AML-193 (cell line): ENCODE measurements around the gene F11.
"Not testable (repeated sequence)": the region's sequence is repeated elsewhere in the genome, so short reads cannot be mapped to it uniquely, and the experiment has no call there.

Experiments
- DNase-seq, 2 experiments: peaks; one replicate each; lab custom pipeline; 2025; lab: John Stamatoyannopoulos, UW

F11 gene

DNA sequence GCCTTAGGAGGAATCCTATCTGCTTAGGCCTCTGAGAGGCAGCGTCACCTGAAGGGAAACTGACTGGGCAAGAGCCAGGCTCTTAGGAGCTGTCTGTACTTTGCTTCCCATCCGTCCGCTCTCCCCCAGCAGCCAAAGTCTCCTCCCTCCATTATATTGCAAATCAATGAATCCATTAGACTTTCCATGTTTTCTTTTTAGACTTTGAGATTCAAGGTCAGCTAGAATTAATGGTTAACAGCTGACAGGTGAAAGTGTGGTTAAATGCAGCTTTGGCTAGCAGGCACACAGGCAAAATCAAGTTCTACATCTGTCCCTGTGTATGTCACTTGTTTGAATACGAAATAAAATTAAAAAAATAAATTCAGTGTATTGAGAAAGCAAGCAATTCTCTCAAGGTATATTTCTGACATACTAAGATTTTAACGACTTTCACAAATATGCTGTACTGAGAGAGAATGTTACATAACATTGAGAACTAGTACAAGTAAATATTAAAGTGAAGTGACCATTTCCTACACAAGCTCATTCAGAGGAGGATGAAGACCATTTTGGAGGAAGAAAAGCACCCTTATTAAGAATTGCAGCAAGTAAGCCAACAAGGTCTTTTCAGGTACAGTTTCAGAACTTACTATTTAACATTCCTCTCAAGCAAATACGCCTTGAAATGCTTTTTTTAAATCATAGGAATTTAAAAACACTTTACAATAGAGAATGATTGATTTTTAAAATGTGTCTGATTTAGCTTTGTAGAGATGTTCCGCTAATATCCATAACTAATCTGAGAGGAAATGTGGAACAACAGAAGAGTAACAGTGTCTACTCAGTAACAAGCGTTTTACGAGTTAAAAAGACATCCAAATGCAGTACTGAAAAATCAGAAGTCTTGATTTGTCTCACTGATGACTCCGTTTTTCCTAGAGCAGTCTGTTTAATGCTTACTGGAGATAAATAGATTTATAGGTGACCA is at the start of gene F11:
F11 (plus strand) TSS at position 507 of the 970 bp plus-strand sequence. CDS start 948 bp downstream, outside the sequence.
- DNase-seq: no peak

DNA sequence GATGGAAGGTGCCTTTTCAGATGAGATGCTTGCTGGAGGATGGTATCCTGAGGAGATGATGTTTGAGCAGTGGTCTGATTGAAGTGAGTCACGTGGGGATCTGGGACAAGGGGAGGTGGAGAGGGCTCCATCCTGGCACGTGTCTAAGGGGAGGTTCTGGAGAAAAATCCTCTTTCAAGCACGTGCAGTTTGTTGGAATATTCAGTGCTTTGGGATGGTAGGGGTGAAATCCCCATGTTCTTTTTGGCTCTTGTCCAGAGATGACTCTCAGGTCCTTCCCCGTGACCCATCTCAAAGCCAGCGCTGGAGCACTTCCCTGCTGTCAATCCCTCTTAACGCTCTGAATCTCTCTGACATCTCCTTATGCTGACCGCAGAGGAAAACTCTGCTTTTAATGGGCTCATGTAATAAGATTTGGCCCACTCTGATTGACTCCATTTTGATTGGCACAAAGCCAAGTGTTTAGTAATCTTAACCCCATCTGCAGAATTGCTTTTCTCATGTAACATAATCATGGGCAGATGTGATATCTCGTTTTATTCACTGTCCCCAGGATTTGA is 49.4 kb upstream of the F11 start:
- no peak for DNase-seq

DNA sequence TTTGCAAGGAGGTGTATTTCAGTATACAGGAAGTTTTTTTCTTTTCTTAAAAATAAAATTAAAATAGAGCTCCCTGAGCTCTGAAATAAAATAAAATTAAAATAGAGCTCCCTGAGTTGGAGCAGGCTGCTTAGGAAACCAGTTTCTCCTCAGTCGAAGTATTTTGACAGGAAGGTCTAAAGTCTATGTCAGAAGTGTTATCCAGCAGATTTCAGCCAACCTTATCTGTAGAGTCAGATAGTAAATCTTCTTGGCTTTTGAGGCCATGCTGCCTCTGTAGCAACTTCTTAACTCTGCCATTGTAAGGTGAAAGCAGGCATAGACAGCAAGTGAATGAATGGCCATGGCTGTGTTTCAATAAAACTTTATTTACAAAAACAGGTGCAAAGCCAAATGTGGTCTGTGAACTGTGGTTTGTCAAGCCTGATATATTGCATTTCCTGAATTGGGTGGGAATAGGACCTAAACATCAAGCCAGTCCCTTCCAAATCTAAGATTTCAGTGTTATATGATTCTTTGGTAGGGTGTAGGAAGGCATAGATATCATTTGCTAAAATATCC is 48.2 kb upstream of the F11 start:
- no peak for DNase-seq

DNA sequence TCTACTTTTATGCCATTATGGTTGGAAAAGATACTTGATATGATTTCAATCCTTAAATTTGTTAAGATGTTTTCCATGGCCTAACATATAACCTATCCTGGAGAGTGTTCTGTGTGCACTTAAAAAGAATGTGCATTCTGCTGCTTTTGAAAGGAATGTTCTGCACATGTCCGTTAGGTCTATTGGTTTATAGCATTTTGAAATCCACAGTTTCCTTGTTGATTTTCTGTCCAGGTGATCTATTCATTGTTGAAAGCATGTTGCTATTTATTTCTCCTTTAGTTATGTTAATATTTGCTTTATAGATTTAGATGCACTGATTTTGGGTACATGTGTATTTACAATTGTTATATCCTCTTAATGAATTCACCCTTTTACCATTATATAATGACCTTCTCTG is 44.4 kb upstream of the F11 start:
- no peak for DNase-seq

DNA sequence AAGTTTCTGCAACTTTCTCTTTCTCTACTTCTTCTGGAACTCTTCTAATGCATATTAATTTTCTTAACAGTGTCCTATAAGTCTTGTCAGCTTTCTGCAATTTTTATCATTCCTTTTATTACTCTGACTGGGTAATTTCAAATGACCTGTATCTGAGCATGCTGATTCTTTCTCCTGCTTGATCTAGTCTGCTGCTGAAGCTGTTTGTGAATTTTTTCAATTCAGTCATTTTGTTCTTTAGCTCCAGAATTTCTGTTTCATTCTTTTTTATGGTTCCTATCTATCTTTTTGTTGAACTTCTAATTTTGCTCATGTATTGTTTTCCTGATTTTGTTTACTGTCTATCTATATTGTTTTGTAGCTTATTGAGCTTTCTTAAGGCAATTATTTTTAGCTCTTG is 40.1 kb upstream of the F11 start:
- DNase-seq: no peak

DNA sequence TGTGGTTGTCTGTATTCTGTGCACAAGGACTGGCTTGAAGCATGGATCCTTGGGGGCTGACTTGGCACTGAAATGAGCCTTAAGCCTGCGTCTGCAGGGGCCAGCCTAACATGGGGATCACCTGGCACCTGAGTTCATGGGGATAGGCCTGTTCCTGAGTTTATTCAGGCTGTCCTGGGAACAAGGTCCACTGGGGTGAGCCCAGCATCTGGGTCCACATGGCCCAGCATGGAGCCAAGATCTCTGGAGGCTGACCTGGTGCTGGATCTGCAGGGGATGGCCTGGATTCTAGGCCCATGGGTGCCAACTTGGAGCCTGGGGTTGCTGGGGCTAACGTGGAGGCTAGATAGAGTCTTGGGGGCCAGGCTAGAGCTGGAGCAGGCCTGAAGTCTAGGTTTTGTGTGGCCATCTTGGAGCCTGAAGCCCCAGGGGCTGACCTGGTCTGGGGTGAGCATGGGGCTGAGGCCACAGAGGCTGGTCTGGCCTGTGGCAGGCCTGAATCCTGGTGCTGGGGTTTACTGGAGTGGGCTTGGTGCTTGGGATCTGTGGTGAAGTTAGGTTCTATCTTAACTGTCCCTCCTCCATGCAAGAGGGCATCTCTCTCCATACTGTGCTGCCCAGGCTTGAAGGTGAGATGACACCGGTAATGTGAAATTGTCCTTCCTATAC is 39.3 kb upstream of the F11 start:
- DNase-seq: no peak

DNA sequence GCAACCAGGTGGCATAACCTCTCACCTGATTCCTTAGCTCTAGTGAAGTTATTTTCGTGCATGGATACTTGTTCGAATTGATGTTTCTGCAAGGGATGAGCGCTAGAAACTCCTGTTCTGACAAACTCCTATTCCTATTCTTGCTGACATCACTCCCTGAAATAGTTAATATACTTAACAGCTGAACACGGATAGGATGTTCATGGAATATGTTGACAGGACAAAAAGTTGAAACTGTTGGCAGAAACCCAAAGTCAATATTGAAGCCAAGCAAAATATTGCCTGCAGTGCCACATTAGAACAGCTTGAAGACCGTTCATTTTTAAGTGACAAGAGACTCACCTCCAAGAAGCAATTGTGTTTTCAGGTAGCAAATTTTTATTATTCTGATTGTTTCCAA is 38.8 kb upstream of the F11 start, which contains the start of gene KLKB1:
KLKB1 (plus strand) TSS at position 287 of the 400 bp plus-strand sequence. CDS start 689 bp downstream, outside the sequence.
- no peak for DNase-seq

DNA sequence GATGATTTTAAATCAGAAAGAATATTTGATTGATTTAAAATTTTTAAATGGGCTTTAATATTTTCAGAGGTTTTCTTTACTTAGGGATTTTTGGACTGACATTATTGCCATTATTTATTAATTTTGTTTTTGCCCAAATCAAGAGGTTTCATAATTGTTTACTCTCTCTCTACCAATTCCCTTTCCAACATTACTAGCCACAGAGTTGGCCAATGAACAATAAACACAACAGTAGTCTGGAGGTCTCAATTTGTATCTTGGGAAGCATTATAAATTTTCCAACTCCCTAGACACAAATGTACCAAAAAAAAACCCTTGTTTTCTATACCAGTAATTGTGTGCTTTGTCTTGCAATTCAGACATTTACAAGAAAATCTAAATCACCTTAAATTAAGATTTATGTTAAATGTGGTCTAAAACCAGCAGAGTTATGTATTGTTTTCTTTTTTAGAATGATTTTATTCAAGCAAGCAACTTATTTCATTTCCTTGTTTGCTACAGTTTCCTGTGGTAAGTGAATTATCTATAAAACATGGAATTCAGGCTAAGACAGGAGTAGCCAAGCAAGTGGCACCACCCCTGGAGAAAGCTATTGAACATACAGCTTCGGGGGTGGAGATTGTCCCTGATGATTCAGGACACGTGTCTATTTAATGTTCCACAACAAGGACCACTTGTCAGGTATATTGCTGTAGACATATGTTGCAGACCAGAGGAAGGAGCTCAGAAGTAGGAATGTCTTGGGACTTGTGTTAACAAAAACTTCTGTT is 38.1 kb upstream of the F11 start:
- no peak for DNase-seq

DNA sequence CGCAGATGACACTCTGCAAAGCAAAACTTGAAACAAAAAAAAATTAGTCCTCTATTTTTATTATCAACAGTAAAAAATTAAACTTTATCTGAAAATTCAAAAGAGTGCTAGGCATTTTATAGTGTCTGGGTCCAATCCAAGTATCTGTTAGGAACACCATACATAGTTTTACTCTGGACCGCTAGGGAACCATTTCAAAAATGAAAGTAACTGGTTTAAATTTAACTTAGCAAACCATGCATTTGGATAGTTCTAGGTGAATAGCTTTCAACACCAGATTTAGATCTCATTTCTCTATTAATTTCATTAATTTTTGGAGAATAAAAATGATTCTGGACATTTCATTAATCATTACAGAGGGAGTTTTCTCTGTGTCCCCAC is 37.5 kb upstream of the F11 start:
- DNase-seq: no peak

DNA sequence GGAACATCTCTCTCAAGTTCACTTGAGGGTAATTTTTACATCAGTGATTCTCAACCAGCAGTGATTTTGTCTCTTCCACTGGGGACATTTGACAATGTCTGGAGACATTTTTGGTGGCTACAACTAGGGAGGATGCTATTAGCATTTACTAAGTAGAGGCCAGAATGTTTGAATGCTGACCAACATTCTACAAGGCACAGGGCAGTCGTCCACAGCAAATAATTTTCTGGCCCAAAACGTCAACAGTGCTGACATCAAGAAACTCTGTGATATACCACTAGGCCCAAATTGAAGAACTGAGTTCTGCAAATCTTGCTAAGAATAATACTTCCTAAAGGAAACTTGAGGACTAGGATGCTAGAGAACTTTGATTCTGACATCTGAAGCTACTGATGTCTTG is 31.6 kb upstream of the F11 start:
- no peak for DNase-seq

DNA sequence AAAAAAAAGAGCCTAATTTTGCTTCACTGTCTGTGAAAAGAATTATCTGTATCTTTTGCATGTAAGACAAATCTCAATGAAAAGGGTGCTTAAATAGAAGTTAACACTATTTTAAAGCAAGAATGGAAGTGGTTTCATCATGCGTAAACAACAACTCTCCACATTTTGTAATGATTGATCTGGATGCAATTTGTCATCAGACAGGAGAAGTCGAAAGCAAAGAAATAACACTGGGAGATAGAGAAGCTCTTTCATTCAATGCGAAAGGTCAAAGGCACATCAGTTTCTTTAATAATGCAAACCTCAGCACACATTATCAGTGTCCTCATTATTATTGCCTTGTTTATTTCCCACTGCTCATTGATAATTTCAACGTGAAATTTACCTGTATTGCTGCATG is 29.9 kb upstream of the F11 start:
- DNase-seq: no peak

DNA sequence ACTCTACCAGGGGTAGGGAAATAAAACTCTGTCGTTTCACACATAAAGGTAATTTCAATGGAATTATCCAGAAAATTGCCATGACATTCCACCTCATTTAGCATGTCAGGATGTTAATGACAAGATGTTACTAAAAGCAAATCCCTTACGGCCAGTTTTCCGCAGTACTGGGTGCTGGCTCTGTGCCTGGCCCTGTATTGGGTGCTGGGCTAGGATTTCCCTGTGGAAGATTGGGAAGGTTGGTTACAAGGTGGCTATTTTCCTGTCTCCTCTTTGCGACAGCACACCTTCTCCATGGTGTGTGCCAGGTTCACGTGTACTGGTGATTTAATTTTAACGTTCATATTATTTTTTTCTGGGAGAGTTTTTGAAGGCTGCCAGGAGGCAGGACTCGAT is 25.5 kb upstream of the F11 start:
- DNase-seq: no peak

DNA sequence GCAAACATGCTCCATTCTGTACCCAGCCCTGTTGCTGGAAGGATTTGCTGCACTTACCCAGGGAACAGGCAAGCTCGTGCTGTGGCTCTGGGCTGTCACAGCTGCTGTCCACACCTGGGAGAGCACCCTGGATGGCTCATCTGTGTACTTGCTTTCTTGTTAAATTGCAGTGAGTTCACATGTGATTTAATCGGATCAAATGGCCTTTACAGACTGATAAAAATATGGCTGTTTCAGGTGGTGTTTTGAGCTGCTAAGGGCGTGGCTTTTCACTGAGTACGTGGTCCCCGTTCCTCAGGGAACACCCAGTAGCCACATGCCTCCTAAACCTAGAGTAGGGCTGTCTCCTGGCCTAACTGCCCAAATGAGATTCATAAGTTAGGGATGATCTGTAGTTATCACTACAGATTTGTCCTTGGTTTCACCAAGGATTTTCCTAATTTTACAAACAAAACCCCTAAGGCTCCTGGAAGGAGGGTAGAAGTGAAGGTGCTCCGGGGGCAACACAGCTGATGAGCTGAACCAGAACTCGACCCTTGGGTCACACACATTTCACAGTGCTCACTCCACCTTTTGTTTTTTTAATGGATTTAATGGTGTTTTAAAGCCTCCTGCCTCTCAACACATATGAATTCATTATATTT is 25.0 kb upstream of the F11 start:
- DNase-seq: peak in 1 of 2 experiments; percentile 42

DNA sequence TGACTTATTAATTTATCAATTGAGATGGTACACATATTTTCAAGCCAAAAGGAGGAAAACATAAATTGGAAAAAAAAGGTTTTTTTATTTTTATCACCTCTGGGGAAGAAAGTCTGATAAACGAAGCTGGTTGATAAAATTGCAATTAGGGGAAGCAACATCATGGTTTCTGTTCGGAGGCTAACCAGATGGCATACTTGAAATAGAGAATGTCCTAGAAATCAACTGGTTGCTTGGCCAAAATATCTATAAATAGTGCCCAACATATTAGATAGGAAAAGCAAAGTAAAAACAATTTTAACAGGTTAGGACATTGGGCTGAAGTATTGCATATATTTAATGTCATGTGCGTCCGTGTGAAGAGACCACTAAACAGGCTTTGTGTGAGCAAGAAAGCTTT is 24.4 kb upstream of the F11 start:
- no peak for DNase-seq

DNA sequence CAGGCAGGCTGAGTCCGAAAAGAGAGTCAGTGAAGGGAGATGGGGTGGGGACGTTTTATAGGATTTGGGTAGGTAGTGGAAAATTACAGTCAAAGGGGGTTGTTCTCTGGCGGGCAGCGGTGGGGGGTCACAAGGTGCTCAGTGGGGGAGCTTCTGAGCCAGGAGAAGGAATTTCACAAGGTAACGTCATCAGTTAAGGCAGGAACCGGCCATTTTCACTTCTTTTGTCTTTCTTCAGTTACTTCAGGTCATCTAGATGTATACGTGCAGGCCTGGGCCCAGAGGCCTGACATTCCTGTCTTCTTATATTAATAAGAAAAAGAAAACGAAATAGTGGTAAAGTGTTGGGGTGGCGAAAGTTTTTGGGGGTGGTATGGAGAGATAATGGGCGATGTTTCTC is 24.0 kb upstream of the F11 start:
- DNase-seq: not testable (repeated sequence)

DNA sequence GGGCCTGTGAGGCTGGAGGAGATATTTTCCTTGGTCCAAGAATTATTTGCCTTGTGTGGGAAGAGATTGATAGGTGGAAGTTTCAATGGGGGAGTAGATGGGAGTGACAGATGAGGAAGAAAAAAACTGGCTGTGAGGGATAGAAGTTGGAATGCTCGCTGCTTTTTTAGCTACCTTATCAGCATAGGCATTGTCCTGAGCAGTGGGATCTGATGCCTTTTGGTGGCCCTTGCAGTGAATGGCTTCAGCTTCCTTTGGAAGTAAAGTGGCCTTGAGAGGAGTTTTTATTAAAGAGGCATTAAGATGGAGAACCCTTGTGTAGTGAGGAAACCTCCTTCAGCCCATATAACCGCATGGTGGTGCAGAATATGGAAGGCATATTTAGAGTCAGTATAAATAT is 22.7 kb upstream of the F11 start:
- no peak for DNase-seq

DNA sequence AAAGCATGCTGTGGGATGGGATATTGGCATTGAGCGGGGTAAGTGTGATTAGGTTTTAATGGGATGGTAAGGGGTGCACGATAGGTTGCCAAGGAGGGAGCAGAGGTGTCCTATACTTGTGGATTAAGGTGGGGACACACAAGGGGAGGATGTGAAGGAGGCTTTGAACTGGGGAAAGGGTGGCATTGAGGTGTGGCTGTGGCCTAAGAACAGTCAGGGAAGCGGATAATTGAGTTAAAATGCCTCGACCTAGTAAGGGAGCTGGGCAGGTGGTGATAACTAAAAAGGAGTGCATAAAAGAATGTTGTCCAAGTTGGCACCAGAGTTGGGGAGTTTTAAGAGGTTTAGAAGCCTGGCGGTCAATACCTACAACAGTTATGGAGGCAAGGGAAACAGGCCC is 21.2 kb upstream of the F11 start:
- DNase-seq: no peak

DNA sequence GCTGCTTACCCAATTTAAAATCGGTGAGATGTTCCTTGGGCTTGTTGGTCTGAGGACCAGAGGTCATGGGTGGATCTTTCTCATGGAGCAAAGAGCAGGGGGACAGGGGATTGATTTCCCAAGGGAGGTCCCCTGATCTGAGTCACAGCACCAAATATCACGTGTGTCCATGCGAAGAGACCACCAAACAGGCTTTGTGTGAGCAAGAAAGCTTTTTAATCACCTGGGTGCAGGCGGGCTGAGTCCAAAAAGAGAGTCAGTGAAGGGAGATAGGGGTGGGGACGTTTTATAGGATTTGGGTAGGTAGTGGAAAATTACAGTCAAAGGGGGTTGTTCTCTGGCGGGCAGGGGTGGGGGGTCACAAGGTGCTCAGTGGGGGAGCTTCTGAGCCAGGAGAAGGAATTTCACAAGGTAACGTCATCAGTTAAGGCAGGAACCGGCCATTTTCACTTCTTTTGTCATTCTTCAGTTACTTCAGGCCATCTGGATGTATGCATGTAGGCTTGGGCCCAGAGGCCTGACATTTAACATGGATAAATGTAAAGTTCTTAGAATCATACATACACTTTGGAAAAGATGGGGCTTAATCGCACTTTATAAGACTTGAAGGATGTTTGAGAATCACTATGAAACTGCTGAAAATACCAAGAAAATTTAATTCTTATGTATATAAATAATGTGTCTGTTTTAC is 18.8 kb upstream of the F11 start:
- DNase-seq: not testable (repeated sequence)

DNA sequence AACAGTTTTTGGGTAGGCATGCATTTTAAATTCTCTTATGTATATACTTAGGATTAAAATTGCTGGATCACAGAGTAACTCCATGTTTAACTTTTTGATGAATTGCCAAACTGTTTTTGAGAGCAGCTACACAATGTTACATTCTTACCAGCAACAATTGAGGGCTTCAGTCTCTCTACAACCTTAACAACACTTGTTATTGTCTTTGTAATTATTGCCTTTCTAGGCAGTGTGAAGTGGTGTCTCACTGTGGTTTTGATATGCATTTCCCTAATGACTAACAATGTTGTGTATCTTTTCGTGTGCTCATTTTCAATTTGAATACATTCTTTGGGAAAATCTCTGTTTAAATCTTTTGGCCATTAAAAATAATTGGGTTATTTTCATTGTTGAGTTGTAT is 17.3 kb upstream of the F11 start:
- DNase-seq: no peak
